Endothelial cell of umbilical vein (primary cell): ENCODE measurements around the gene IGLON5. TPM values are rescaled to one million over a fixed set of nuclear protein-coding genes. Genes with fewer than 3 reads are reported as not detected.
A peak's percentile ranks its signal among the peaks of the same experiment; 100 is the strongest.

Experiments used
- BruUV-seq: library from RNA; stranded (reverse); fragments of 400-500 nt; replicated peaks from 2 replicates; lab custom pipeline; 2021; lab: Mats Ljungman, UMichigan
- CTCF ChIA-PET: fragments of 300-600, 350-600 bp; sonication (Branson Sonifier 250); formaldehyde crosslinking; loops from one replicate; lab custom pipeline; 2021; ENCODE audit warnings: antibody characterized with exemption, inconsistent platforms; lab: Charles Lee
- POLR2A ChIA-PET: fragments of 300-600, 350-600 bp; sonication (Branson Sonifier 250); formaldehyde crosslinking; loops from one replicate; lab custom pipeline; 2021; ENCODE audit warnings: antibody characterized with exemption, inconsistent platforms; lab: Charles Lee
- DNase-seq: peaks from one replicate; pipeline ENCODE4 v3.0.0-alpha.2; 2011; ENCODE audit warnings: low read depth, low spot score
- FAIRE-seq: peaks from 2 replicates; lab custom pipeline; 2011; peaks lifted over from hg19 to GRCh38; lab: Jason Lieb, UNC
- H2AFZ ChIP-seq: 2 replicates; pipeline ENCODE4 v1.6.0; 2012; ENCODE audit warnings: low read depth, low read length, control low read depth, inconsistent platforms
- H3K27ac ChIP-seq: 2 replicates; pipeline ENCODE4 v1.5.1; 2011; ENCODE audit warnings: low read depth, mild to moderate bottlenecking, control low read depth, low read length, moderate library complexity; ENCODE audit not compliant: insufficient read depth
- H3K27me3 ChIP-seq, 2 experiments: 2 replicates each; pipeline versions ENCODE4 v1.6.0 to v1.6.1; 2011; ENCODE audit warnings: low read length in 2 of 2, mixed read lengths in 1 of 2; ENCODE audit not compliant: control insufficient read depth in 2 of 2, insufficient read depth in 2 of 2
- H3K36me3 ChIP-seq, 2 experiments: 2 replicates in 1 of 2; 3 replicates in 1 of 2; pipeline ENCODE4 v1.5.1; 2011; ENCODE audit warnings: low read length in 2 of 2, mild to moderate bottlenecking in 1 of 2, moderate library complexity in 1 of 2; ENCODE audit not compliant: control insufficient read depth in 2 of 2, insufficient read depth in 2 of 2; ENCODE audit errors: extremely low read depth in 1 of 2
- H3K4me1 ChIP-seq: 3 replicates; pipeline ENCODE4 v1.5.1; 2011; ENCODE audit warnings: mild to moderate bottlenecking, low read length; ENCODE audit not compliant: control insufficient read depth, insufficient read depth; ENCODE audit errors: extremely low read depth
- H3K4me2 ChIP-seq: 2 replicates; pipeline ENCODE4 v1.6.1; 2011; ENCODE audit warnings: low read length, control low read depth, mixed read lengths; ENCODE audit not compliant: insufficient read depth
- H3K4me3 ChIP-seq, 3 experiments: fragments of 200-600 bp in 1 of 3; sonication (generic), shearing (Covaris generic) in 1 of 3; replicated peaks in 1 of 3; 2 replicates each; pipeline ENCODE4 v1.5.1; 2011 to 2016; ENCODE audit warnings: control low read depth in 3 of 3, low read length in 3 of 3, mild to moderate bottlenecking in 2 of 3, inconsistent platforms in 1 of 3, low read depth in 1 of 3, moderate library complexity in 1 of 3; ENCODE audit not compliant: insufficient read depth in 1 of 3
- H3K79me2 ChIP-seq: 2 replicates; pipeline ENCODE4 v1.6.0; 2012; ENCODE audit warnings: low read length, inconsistent platforms; ENCODE audit not compliant: control insufficient read depth, insufficient read depth
- H3K9ac ChIP-seq: replicated peaks from 2 replicates; pipeline ENCODE3; 2011; ENCODE audit warnings: low read length, control low read depth; ENCODE audit not compliant: insufficient read depth; ENCODE audit errors: extremely low read depth
- H3K9me1 ChIP-seq: replicated peaks from 3 replicates; pipeline ENCODE4 v1.6.0; 2011; ENCODE audit warnings: mild to moderate bottlenecking, low read length; ENCODE audit not compliant: control insufficient read depth, insufficient read depth; ENCODE audit errors: extremely low read depth
- H3K9me3 ChIP-seq: replicated peaks from 2 replicates; pipeline ENCODE4 v1.5.1; 2012; ENCODE audit warnings: low read length, inconsistent platforms; ENCODE audit not compliant: control insufficient read depth, insufficient read depth
- H4K20me1 ChIP-seq: replicated peaks from 2 replicates; pipeline ENCODE3; 2011; ENCODE audit warnings: mild to moderate bottlenecking, low read length; ENCODE audit not compliant: control insufficient read depth, insufficient read depth; ENCODE audit errors: extremely low read depth
- CTCF ChIP-seq, 2 donors: IDR thresholded peaks; 1 replicate in 1 of 2; 2 replicates in 1 of 2; pipeline ENCODE4 v1.5.1; 2011; ENCODE audit warnings: low read length in 2 of 2, mild to moderate bottlenecking in 2 of 2, moderate library complexity in 2 of 2, control low read depth in 1 of 2, inconsistent platforms in 1 of 2, low read depth in 1 of 2; ENCODE audit not compliant: insufficient read depth in 1 of 2; ENCODE audit errors: extremely low read depth in 1 of 2
- EZH2 ChIP-seq: IDR thresholded peaks from 2 replicates; pipeline ENCODE4 v1.6.1; 2012; ENCODE audit warnings: borderline replicate concordance, low read depth, mild to moderate bottlenecking, moderate library complexity, low read length, inconsistent platforms; ENCODE audit not compliant: severe bottlenecking
- FOS ChIP-seq: IDR thresholded peaks from 2 replicates; pipeline ENCODE4 v1.6.1; 2011; ENCODE audit warnings: mild to moderate bottlenecking, low read length, moderate library complexity, borderline replicate concordance; ENCODE audit not compliant: insufficient read depth
- GATA2 ChIP-seq: IDR thresholded peaks from 2 replicates; pipeline ENCODE4 v1.7.0; 2011; ENCODE audit warnings: low read depth, mild to moderate bottlenecking, moderate library complexity, mixed read lengths, low read length; ENCODE audit not compliant: insufficient read length, insufficient read depth
- JUN ChIP-seq: IDR thresholded peaks from 2 replicates; pipeline ENCODE4 v1.6.1; 2011; ENCODE audit warnings: borderline replicate concordance, low read depth; ENCODE audit not compliant: insufficient read length, insufficient read depth
- MYC ChIP-seq: IDR thresholded peaks from one replicate; pipeline ENCODE4 v1.6.1; 2011; ENCODE audit warnings: mild to moderate bottlenecking, low read depth, low read length
- POLR2A ChIP-seq: IDR thresholded peaks from 2 replicates; pipeline ENCODE4 v1.6.1; 2012; ENCODE audit warnings: low read depth, mild to moderate bottlenecking, control low read depth, low read length
- POLR2AphosphoS5 ChIP-seq: IDR thresholded peaks from 2 replicates; pipeline ENCODE4 v1.6.1; 2012; ENCODE audit warnings: low read depth, mild to moderate bottlenecking, control low read depth, low read length, moderate library complexity; ENCODE audit not compliant: insufficient read depth
- dilution Hi-C: fragments of 300-500 bp; cut with MboI; formaldehyde crosslinking; loops from one replicate; pipeline ENCODE4 v1.15.0; 2019; ENCODE audit warnings: low sequenced_read_pairs; ENCODE audit not compliant: extremely low pct_ligation_motif_present
- intact Hi-C: fragments of 100-400 bp; cut with micrococcal nuclease; formaldehyde crosslinking; loops from one replicate; pipeline ENCODE4 v1.10.0; 2022
- polyA plus RNA-seq, 4 experiments: library from polyadenylated mRNA; depleted of rRNA in 3 of 4; stranded (reverse) in 3 of 4; unstranded in 1 of 4; fragments of >200 nt; gene quantifications; 2 replicates each; pipeline versions ENCODE4 v1.2.1 to v1.2.3, GENCODE V29; 2011 to 2012; ENCODE audit warnings: missing spikeins in 1 of 4
- total RNA-seq: library from RNA; stranded (reverse); gene quantifications from 2 replicates; pipeline ENCODE4 v1.2.3, GENCODE V29; 2021
- TF ChIP-seq, protein P1 (sequence below): IDR thresholded peaks from 2 replicates; pipeline ENCODE4 v1.6.1; 2011; ENCODE audit not compliant: insufficient read depth, insufficient read length

Gene IGLON5
- total and polyA plus RNA-seq, 2 donors (not counting 3 experiments of a cell fraction or from before 2014, with no cell fraction given), result not detected

- H3K27ac ChIP-seq, result peak overlapping the region; percentile 6
- peak overlapping the region; percentile 94 for H3K4me2 ChIP-seq
- FAIRE-seq (peak; percentile 98), DNase-seq (peak; percentile 97)
- H3K79me2 ChIP-seq, result no peaks in the 10 kb centered on the region
- intact Hi-C loops (loop anchor here (1.0 to 5.0 kb wide), 6 partner anchors 27 to 349 kb away; partner anchors contain the start of gene CTU1), dilution Hi-C loops (no loop called here)
- H3K36me3 ChIP-seq, result no peaks in the 10 kb centered on the region
- TF ChIP-seq EZH2, result no peak
- TF ChIP-seq POLR2A, result no peak
- TF ChIP-seq FOS, result no peak
- no peak for TF ChIP-seq MYC
- TF ChIP-seq CTCF (IDR thresholded peaks at IDR 0.05; ENCODE audit: extremely low read depth in 1 of 2, insufficient read depth in 1 of 2, low read depth in 1 of 2, low read length in 2 of 2), result peak; percentile 13 to 20
- no peak for TF ChIP-seq JUN
- peak; percentile 12 for TF ChIP-seq POLR2AphosphoS5
- TF ChIP-seq GATA2, result no peak
- TF ChIP-seq, protein P1, sequence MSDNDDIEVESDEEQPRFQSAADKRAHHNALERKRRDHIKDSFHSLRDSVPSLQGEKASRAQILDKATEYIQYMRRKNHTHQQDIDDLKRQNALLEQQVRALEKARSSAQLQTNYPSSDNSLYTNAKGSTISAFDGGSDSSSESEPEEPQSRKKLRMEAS, result peak; percentile 72
- ChIA-PET POLR2A (interaction anchor here (0.7 to 1.3 kb wide), 3 partner anchors 22 to 28 kb away, joined by 4 to 8 read pairs (median 6); partner anchors contain the start of gene ETFB), CTCF (interaction anchor here (0.6 to 1.8 kb wide), 27 partner anchors 11 to 349 kb away, joined by 3 to 27 read pairs (median 4); partner anchors contain the start of genes CLDND2, ETFB and ZNF175)
- BruUV-seq, result no TSS peak
- peaks cover 8% of the 10 kb centered on the region for H3K4me1 ChIP-seq
- H3K9ac ChIP-seq, result peak overlapping the region; percentile 65
- no peaks in the 10 kb centered on the region for H4K20me1 ChIP-seq
- H2AFZ ChIP-seq, result peak overlapping the region; percentile 98
- H3K27me3 ChIP-seq, result no peaks in the 10 kb centered on the region
- H3K9me1 ChIP-seq, result no peaks in the 10 kb centered on the region
- H3K9me3 ChIP-seq, result no peaks in the 10 kb centered on the region
- peak overlapping the region; percentile 55 to 82 (median 73) for H3K4me3 ChIP-seq
Measured at GRCh38 chr19:51339687-51340656, 28.5 kb downstream of the IGLON5 start.
